ENCODE data around the gene RNF157. TPM values are rescaled to one million over a fixed set of nuclear protein-coding genes. Genes with fewer than 3 reads are reported as not detected.
A peak's percentile ranks its signal among the peaks of the same experiment; 100 is the strongest.

Gene RNF157
- total RNA-seq, 1 donor from 2014 or later: 3.3 TPM

DNA sequence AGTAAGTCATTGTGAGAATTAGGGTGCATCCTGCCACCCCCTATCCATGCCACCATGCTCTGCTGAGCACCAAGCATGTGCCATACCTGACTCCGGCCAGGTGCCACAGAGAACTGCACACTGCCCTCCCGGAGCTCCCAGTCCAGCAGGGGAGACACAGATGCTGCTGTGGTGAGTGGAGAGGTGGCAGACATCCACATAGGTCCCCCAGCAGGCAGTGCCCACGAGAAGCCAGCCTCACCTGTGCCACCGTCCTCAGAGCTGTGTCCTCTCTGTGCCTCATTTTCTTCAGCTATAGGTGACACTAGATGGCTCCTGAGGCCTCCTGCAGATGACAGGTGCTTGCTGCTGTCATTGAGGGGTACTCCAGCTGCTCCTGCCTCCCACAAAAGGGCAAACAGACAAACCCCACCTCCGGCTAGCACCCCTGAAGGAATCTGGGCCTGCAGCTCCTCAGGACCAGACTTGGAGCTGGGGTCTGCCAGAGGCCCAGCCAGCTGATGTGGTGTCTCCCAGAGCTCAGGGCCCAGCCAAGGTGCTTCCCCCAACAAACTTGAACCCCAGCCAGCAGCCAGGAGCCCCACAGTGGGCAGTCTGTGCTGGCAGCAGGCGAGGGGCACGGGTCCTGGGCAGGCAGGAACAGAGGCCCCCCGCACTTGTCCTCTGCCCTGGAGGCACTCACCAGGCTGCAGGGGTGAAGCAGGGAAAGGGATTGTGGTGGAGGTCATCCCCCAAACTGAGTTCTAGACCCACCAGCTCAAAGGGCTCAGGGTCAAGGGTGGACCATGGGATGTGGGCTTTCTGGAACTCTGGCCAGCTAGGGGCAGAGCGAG, 116.3 kb downstream of the RNF157 start:
- no peak for DNase-seq (ENCODE audit: low spot score)

DNA sequence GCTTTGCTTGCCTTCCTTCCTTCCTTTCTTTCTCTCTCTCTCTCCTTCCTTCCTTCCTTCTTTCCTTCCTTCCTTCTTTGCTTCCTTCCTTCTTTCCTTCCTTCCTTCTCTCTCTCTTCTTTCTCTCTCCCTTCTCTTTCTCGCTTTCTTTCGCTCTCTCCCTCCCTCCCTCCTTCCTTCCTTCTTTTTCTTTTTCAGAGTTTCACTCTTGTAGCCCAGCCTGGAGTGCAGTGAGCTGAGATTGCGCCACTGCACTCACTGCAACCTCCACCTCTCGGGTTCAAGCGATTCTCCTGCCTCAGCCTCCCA, 117.1 kb downstream of the RNF157 start:
- DNase-seq (ENCODE audit: low spot score): no peak

DNA sequence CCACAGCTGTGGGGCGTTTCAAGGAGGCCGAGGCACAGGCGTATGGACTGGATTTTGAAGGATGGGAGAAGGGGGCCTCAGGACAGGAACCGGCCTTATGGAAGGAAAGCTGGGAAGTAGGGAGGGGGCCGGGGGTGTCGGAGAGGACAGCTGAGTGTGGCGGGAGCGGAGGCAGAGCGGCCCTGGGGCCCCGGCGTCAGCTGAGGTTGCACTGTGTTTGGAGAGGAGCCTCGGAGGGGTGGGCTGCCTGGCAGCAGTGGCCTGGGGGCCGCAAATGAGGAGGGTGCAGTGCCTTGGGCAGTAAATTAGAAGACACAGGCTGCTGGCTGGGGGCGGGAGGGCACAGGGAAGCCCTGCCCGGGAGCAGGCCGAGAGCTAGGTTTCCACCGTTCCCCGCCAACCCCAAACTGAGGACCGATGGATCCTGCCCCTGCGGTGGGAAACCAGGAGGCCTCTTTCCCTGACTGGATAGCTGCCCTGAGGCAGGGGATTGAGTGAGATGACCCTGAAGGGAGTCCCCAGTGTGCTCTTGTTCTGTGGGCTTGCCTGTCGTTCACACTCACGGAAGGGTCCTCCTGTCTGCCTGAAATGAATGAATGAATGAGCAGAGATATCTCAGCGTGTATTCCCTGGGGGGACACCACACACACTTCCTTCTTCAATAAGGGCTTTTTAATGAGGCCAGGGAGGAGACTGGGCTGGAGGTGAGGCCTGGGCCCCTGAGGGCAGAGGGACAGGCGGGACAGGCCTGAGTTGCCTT, 117.7 kb downstream of the RNF157 start:
- no peak for DNase-seq (ENCODE audit: low spot score)

DNA sequence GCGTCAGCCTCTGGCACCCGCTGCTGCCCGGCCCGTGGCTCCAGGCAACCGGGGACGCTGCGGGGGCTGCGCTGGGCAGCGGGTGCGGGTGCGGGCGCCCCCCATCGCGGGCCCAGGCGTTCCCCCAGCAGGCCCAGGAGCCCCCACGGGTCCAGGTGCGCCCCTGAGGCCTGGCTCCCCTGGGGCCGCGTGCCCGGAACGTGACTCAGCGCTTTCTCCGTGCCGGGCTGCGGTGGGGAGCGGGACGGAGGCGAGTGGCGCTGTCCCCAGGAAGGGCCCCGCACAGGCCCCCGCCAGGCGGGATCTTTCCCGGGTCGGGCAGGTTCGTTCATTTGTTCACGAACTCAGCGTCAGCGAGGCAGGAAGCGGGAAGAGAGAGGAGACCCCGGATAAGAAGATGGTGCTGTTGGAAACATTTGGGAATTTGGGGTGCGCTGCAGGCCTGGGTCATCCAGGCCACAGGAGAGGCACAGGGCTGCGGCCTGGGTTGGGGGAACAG, 118.3 kb downstream of the RNF157 start:
- DNase-seq (ENCODE audit: low spot score): no peak

DNA sequence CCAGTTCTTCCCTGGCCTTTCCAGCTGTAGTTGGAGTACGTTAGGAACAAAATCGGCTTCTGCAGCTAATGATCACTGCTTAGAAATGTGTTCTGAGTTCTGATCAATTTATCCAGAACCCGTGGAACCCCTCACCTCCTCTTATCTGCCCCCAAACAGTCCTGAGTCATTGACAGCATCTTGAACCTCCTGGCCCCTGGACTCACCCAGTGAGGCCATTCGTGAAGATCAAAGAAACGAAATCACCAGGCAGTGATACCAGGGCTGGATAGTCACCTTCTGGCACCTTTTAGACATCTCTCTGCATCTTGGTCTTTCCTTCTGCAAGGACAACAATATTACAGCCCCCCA, 119.7 kb downstream of the RNF157 start:
- DNase-seq (ENCODE audit: low spot score): no peak

DNA sequence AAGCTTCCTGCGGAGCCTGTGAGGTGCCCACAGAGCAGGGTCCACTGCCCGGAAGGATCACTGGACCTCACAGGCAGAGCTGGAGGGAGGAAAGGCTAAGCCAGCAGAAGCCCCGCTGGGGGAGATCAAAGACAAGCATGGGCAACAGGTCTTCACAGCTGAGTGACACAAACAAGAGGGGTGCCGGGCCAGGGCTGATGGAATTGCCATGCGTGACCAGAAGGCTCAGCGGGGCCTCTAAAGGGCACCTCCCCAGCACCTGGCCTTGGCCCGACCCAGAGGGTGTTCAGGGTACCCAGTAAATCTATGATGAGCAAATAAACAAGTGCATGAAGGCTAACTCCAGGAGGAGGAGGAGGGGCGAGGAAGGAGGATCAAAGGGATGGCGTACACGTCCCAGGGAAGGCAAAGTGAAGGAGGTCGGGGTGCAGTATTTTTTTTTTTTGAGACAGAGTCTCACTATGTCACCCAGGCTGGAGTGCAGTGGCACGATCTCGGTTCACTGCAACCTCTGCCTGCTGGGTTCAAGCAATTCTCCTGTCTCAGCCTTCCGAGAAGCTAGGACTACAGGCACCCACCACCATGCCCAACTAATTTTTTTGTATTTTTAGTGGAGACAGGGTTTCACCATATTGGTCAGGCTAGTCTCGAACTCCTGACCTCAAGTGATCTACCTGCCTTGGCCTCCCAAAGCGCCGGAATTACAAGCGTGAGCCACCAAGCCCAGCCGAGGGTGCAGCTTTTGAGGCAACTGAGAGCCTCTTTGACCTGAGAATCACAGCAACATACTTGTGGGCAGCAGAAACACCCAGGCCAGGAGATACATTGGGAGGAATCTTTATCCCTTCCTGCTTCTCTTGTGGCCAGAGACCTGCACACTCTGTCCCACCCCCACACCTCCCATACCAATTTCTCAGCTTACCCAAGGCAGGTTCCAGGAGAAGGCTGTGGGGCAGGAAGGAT, 120.6 kb downstream of the RNF157 start:
- no peak for DNase-seq (ENCODE audit: low spot score)

DNA sequence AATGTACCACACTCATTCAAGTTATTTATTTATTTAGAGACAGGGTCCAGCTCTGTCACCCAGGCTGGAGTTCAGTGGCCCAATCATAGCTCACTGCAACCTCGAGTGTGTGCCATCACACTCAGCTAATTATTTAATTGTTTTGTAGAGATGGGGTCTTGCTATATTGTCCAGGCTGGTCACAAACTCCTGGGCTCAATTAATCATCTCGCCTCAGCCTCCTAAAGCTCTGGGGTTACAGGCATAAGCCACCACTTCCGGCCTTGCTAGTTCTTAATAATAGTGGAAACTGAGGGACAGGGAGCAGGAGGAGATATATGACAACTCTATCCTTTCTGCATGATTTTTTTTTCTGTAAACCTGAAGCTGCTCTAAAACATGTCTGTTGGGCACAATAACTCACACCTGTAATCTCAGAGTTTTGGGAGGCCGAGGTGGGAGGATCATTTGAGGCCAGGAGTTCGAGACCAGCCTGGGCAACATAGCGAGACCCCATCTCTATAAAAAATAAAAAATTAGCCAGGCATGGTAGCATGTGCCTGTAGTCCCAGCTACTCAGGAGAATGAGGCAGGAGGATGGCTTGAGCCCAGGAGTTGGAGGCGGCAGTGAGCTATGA, 125.0 kb downstream of the RNF157 start:
- no peak for DNase-seq (ENCODE audit: low spot score)

DNA sequence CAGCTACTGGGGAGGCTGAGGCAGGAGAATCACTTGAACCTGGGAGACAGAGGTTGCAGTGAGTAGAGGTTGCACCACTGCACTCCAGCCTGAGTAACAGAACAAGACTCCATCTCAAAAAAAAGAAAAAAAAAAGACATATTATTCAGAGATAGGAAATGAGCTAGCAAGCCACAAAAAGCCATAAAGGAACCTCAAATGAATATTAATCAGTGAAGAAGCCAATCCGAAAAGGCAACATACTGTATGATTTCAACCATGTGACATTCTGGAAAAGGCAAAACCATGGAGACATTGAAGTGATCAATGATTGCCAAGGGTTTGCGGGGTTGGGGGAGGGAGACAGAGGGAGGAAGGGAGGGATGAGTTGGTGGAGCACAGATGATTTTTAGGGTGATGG, 128.3 kb downstream of the RNF157 start:
- DNase-seq (ENCODE audit: low spot score): no peak

DNA sequence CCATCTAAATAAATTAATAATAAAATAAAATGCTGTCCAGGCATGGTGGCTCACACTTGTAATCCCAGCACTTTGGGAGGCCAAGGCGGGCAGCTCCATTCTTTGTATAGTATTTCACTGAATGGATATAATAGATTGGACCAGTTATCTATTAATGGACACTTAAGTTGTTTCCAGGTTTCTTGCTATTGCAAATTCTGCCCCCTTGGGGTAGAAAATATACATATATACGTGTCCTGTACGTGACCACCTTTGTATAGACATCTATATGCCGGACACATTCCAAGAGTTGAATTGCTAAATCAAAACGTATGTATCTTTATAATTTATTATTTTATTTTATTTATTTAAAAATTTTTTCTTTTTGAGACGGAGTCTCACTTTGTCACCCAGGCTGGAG, 132.8 kb downstream of the RNF157 start:
- no peak for DNase-seq (ENCODE audit: low spot score)

DNA sequence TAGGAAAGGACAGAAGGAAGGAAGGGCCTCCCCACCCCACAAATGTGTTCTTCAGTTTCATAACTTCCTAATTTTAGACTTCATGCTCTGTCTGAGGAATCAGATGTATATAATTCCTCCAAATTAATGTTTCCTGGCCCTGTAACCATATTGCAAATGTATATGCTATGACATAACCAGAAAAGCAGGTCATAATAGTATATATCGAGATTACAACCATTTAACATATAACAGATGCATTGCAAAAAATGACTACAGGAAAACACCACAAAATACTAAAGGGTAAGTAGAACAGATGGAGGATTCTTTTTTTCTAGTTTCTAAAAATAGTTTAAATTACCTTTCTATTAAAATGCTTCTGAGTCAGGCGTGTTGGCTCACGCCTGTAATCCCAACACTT, 133.6 kb downstream of the RNF157 start:
- no peak for DNase-seq (ENCODE audit: low spot score)

DNA sequence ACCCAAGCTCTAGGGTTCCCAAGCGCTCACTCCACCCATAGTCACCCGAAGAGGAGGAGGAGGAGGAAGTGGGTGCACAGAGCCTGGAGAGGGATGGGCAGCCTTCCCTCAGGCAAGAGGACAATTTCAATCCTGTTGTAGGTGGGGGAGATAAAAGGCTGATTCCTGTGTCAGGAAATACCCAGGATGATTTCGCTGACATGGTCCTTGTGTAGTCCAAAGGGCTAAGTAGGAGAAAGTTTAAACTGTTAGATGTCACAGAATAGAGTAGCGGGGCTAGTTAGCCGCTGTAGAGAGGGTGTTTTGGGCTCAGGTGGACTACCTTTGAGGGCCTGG, 135.4 kb downstream of the RNF157 start:
- no peak for DNase-seq (ENCODE audit: low spot score)

DNA sequence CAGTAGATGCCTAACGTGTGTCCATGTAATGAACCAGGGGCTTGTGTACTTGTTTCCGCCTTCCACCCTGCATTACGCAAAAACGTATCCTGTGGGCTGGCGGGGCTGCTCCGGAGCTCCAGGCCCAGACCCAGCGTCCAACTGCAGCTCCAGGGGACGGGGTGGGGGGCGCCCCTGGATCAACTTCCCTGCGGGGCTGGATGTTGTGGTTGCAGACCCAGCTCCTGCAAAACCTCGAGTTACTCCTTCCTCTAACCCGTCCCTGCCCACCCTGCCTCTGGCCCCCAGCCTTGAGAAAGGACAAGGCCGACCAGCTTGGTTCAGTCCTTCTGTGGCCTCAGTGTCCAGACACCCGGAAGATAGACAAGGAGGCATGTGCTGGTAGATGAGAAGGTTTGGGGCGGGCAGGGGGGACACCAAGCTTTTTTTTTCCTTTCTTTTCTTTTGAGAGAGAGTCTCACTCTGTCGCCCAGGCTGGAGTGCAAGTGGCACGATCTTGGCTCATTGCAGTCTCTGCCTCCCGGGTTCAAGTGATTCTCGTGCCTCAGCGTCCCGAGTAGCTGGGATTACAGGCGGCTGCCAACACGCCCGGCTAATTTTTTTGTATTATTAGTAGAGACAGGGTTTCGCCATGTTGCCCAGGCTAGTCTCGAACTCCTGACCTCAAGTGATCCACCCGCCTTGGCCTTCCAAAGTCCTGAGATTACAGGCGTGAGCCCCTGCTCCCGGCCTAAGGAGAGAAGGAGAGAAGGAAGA, 136.0 kb downstream of the RNF157 start:
- no peak for DNase-seq (ENCODE audit: low spot score)

DNA sequence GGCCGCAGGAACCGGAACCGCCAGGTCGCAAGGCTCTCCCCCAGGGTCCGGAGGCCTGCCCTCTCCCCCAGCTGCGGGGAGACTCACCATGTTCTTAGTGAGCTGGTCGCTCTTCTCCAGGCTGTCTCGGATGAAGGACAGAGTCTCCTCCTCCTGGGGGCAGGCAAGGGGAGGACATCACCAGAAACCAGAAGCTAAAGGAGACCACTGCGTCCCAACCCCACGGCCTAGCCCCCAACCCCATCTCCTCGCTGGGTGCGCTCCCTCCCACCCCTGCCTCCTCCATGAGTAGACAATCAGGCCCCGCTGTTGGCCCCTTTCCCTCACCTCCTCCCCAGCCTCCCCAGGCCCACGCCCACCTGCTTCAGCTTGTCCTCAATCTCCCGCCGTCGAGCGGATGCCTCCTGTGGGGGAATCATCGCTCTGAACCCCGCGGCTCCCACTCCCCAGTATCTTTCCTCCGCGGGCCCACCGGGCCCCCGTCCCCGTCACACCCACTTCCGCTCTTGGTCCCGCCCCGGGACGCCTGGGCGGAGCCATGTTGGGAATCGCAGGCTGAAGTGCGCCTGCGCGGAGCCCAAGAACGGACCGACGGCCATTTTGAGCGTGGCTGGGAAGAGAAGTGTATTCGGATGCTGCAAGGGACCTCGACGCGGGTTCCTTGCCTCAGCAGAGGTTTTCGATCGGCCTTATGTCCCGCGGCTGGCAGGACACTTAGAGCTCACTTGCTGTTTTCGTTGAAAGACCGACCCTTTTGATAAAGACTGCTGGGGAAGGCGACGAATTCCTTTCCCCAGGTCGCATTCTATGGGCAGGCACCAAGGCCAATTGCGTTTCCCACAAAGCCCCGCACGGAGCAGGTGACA, 136.8 kb downstream of the RNF157 start, which contains the start of gene EXOC7:
EXOC7 (minus strand) TSS at position 514 of the 866 bp plus-strand sequence; CDS start at position 419, 95 bp downstream.
- peak; percentile 92 for DNase-seq (ENCODE audit: low spot score)

DNA sequence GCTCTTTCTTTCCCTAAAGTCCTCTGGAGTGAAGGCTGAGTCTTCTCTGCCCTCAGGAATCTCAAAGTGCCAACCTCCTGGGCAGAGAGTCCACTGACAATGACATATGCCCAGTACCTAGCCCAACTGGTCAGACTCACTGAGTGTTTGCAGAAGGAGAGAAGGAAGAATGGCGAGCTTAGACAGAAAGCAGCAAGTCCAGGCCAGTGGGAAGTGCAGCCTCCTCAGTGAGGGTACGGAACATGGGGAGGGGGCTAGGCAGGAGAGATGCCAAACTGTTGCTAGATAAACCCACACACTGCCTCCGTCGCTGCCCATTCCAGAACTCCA, 137.4 kb downstream of the RNF157 start:
- DNase-seq (ENCODE audit: low spot score): no peak

DNA sequence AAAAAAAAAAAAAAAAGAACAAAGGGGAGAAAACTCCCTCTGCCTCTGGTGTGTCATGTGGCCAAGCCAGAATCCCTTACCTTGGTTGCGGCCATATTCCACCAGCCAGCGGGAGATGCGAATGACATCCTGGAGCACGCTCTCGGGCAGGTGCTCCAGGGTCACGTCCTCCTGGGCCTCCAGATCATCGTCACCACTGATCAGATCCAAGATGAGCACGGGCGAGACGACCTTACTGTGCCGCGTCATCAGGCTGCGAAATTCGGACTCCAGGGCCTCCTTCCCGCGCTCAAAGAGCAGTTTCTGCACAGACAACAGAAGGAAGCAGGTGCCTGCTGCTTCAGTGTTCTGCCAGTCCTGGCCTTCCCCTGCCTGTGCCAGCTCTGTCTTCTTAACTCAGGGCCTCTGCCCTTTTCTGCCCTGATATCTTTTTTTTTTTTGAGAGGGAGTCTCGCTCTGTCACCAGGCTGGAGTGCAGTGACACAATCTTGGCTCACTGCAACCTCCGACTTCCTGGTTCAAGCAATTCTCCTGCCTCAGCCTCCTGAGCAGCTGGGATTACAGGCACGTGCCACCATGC, 142.5 kb downstream of the RNF157 start:
- DNase-seq (ENCODE audit: low spot score): no peak

DNA sequence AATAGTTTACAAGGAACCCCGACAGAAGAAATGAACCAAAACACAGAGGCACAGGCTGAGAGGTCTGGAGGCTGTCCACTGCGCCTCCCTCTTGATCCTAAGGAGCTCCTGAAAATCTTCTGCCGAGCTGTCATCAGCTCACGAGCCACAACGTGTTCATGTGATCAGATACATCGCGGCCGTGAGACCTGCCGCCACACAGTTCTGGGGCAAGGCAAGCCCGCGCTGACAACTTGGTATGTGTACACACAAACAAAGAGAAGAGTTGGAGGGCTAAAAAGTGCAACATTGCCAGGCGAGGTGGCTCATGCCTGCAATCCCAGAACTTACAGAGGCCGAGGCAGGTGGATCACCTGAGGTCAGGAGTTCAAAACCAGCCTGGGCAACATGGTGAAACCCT, 144.3 kb downstream of the RNF157 start:
- DNase-seq (ENCODE audit: low spot score): no peak

DNA sequence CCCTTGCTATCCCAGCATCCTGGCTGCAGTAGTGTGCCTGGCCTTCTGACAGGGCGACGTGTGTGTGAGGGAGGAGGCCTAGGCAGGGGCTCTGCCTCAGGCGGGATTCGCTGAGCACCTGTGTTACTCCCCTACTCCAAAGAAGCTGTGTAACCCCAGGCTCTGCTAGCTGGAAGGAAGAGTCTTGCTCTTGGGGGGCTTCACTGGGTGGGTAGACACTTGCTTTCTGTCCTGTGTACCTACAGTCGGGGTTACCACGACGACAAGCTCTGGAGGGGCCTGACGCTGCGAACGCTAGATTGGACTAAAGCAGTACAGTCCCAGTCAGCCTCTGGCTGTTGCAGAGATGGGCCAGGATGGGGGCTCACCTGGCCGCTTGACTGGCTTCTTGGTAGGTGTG, 146.2 kb downstream of the RNF157 start:
- no peak for DNase-seq (ENCODE audit: low spot score)

DNA sequence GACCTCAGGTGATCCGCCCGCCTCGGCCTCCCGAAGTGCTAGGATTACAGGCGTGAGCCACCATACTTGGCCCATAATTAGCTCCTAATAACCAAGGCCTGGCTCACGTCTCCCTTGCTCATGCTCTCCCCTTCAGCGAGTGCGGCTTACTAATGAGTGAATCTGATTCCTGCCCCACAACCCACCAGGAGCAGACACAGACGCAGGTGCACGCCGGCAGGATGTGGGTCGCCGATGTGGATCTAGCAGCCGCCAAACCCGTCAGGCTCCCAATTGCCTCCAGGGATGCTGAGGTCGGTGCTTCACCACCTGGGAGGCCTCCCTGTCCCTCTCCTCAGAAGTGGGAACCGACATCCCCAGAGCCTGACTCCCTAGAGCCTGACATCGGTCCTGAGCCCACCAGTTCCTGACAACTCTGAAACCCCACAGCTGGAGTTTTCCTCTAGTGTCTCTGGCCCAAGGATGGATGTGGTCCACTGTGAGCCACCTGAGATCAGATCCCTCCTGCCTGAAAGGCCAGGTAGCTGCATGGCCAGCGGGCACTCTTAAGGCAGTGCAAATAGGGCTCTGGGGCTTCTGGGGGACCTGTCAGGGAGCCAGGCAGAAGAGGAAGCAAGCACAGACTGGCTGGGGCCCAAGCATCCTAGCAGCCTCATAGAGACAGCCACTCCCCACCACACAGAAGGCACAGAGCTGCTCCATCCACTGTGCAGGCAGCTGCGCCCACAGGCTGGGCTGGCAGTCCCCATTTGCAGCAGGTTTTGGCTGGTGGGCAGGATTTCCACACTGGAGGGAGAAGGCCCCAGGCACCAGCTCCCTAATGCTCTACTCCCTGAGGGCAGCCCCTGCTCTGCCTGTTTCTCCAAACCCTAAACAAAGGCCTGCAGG, 147.5 kb downstream of the RNF157 start:
- DNase-seq (ENCODE audit: low spot score): no peak
